ENCODE measurements around the gene ETV3. TPM values are rescaled to one million over a fixed set of nuclear protein-coding genes. Genes with fewer than 3 reads are reported as not detected.

ETV3 gene
- total RNA-seq, 1 experiment from 2014 or later: 22.2 TPM

DNA sequence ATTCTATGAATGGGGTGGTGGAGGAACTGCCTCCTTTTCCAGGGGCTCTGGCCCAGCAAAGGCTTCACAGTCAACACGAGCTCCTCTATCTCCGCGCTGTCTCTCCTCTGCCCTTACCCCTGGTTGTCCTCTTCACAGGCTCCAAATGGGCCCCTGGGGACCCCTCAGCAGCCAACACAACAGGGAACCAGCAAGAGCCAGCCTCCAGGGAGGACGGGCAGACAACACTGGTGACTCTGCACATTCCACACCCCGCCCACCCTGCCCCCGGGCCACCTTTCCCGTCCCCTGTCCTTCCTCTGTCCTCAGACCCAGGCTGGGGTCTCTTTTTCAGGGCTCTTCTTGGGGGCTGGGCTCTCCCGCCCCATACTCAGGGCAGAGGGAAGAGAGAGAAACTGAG lies 17.5 kb upstream of the ETV3 start:
- H3K27ac ChIP-seq (ENCODE audit: low read length): no peak overlapping the region
- intact Hi-C loops (cut with micrococcal nuclease; ENCODE audit: unreplicated experiment): loop anchor here (1.0 kb wide), 1 partner anchor 65 kb away; no protein-coding TSS in a partner anchor
- in situ Hi-C loops (cut with HindIII; ENCODE audit: low pct_unique_long_range_greater_than_20kb, low sequenced_read_pairs): no loop called here
- peak overlapping the region in 1 of 2 experiments; percentile 24; a peak in 1 of 4 replicates for H3K4me3 ChIP-seq (ENCODE audit: low read depth in 2 of 2, low read length in 2 of 2)
- BruUV-seq (replicated peaks): no TSS peak
- no peak for TF ChIP-seq POLR2AphosphoS5 (IDR thresholded peaks at IDR 0.05; ENCODE audit: low read depth, low read length)
- no peak for TF ChIP-seq CTCF (IDR thresholded peaks at IDR 0.05)
- TF ChIP-seq TCF7L2 (IDR thresholded peaks at IDR 0.05; ENCODE audit: low read depth, low read length): no peak
- TF ChIP-seq, protein P1, sequence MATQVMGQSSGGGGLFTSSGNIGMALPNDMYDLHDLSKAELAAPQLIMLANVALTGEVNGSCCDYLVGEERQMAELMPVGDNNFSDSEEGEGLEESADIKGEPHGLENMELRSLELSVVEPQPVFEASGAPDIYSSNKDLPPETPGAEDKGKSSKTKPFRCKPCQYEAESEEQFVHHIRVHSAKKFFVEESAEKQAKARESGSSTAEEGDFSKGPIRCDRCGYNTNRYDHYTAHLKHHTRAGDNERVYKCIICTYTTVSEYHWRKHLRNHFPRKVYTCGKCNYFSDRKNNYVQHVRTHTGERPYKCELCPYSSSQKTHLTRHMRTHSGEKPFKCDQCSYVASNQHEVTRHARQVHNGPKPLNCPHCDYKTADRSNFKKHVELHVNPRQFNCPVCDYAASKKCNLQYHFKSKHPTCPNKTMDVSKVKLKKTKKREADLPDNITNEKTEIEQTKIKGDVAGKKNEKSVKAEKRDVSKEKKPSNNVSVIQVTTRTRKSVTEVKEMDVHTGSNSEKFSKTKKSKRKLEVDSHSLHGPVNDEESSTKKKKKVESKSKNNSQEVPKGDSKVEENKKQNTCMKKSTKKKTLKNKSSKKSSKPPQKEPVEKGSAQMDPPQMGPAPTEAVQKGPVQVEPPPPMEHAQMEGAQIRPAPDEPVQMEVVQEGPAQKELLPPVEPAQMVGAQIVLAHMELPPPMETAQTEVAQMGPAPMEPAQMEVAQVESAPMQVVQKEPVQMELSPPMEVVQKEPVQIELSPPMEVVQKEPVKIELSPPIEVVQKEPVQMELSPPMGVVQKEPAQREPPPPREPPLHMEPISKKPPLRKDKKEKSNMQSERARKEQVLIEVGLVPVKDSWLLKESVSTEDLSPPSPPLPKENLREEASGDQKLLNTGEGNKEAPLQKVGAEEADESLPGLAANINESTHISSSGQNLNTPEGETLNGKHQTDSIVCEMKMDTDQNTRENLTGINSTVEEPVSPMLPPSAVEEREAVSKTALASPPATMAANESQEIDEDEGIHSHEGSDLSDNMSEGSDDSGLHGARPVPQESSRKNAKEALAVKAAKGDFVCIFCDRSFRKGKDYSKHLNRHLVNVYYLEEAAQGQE (IDR thresholded peaks at IDR 0.05; ENCODE audit: insufficient read depth in 1 of 2, low read depth in 2 of 2, low read length in 1 of 2): no peak
- no peak for TF ChIP-seq SIN3A (IDR thresholded peaks at IDR 0.05; ENCODE audit: borderline replicate concordance, insufficient read depth, low read depth, low read length)
- ChIA-PET CTCF (interaction anchor here (0.6 to 4.3 kb wide), 6 partner anchors 14 to 112 kb away, joined by 3 to 85 read pairs (median 6); no protein-coding TSS in a partner anchor), POLR2A (interaction anchor here (0.6 to 1.1 kb wide), 2 partner anchors 60 to 350 kb away, joined by 3 read pairs; no protein-coding TSS in a partner anchor)
- no peaks in the 10 kb centered on the region for H3K36me3 ChIP-seq (ENCODE audit: control insufficient read depth, insufficient read depth, low read length)
- 0 out of 2 replicates have a peak, but pooled peaks cover 4% of the 10 kb centered on the region for H3K27me3 ChIP-seq (ENCODE audit: control insufficient read depth, insufficient read depth, low read length)
- H3K4me1 ChIP-seq (ENCODE audit: control insufficient read depth, insufficient read depth, low read length): no peaks in the 10 kb centered on the region; the same call in none of the 2 replicates
- no peak for DNase-seq (ENCODE audit: low read depth, low spot score)
- ATAC-seq: peak; percentile 64
- no peaks in the 10 kb centered on the region for H3K9me3 ChIP-seq (ENCODE audit: control insufficient read depth, insufficient read depth, low read depth, low read length)

DNA sequence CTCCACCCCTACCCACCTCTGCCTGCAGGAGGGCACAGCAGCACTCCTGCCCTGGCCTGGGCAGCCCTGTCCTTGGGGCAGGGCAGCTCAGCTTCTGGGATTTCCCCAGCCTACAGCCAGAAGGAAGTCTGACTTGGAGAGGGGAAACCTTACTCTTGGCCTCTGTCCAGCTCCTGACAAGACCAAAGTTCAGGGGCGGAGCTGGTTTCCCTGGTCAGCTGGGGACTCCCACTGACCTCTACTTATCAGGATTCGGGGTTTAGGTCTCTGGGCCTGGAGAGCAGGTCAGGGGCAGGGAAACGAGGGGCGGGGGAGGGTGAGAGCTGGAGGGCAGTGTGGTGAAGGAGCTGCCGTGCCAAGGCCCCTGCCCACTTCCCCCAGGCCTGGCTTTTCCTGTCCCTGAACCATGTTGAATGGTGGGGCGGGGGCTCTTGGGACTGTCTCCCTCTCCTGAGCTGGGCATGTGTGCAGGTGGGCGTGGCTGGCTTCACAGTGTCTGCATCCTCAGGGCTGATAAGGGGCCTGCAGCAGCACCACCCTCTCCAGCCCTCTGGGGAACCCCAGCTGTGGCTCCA lies 16.8 kb upstream of the ETV3 start:
- H3K4me3 ChIP-seq (ENCODE audit: low read depth in 2 of 2, low read length in 2 of 2): no peak overlapping the region
- POLR2A ChIA-PET: interaction anchor here (0.6 to 1.1 kb wide), 2 partner anchors 60 to 349 kb away, joined by 3 read pairs; no protein-coding TSS in a partner anchor
- 0 out of 2 replicates have a peak, but pooled peaks cover 4% of the 10 kb centered on the region for H3K27me3 ChIP-seq (ENCODE audit: control insufficient read depth, insufficient read depth, low read length)
- BruUV-seq (replicated peaks): no TSS peak
- H3K9me3 ChIP-seq (ENCODE audit: control insufficient read depth, insufficient read depth, low read depth, low read length): no peaks in the 10 kb centered on the region
- TF ChIP-seq SIN3A (IDR thresholded peaks at IDR 0.05; ENCODE audit: borderline replicate concordance, insufficient read depth, low read depth, low read length) (no peak), CTCF (IDR thresholded peaks at IDR 0.05) (no peak), TCF7L2 (IDR thresholded peaks at IDR 0.05; ENCODE audit: low read depth, low read length) (no peak), POLR2AphosphoS5 (IDR thresholded peaks at IDR 0.05; ENCODE audit: low read depth, low read length) (no peak)
- TF ChIP-seq, protein P1 (IDR thresholded peaks at IDR 0.05; ENCODE audit: insufficient read depth in 1 of 2, low read depth in 2 of 2, low read length in 1 of 2): no peak
- DNase-seq (ENCODE audit: low read depth, low spot score) (no peak), ATAC-seq (peak; percentile 59)
- CTCF ChIA-PET: interaction anchor here (0.7 to 4.3 kb wide), 2 partner anchors 16 to 65 kb away, joined by 9 to 85 read pairs; no protein-coding TSS in a partner anchor
- intact Hi-C loops (cut with micrococcal nuclease; ENCODE audit: unreplicated experiment): no loop called here
- no peaks in the 10 kb centered on the region; the same call in none of the 2 replicates for H3K4me1 ChIP-seq (ENCODE audit: control insufficient read depth, insufficient read depth, low read length)
- H3K27ac ChIP-seq (ENCODE audit: low read length): no peak overlapping the region
- H3K36me3 ChIP-seq (ENCODE audit: control insufficient read depth, insufficient read depth, low read length): no peaks in the 10 kb centered on the region
- in situ Hi-C loops (cut with HindIII; ENCODE audit: low pct_unique_long_range_greater_than_20kb, low sequenced_read_pairs): no loop called here

All from Panc1 (cell line).